Stimulated activated CD4-positive, alpha-beta T cell treated with anti-CD3 and anti-CD28 coated beads, TNF-alpha, amount 100 ng/mL, for 1 hour (primary cell): ENCODE data around the gene PEAK1.

ENCODE experiments used
- DNase-seq, 3 donors: peaks; one replicate each; pipeline ENCODE4 v3.0.0-alpha.2; 2020; ENCODE audit warnings: low read depth in 3 of 3, low spot score in 1 of 3

The PEAK1 gene

GRCh38 chr15:77143191-77143590, 276.7 kb downstream of the PEAK1 start:
- DNase-seq: no peak

GRCh38 chr15:77140220-77140619, 279.7 kb downstream of the PEAK1 start:
- no peak for DNase-seq

- no peak for DNase-seq
Measured at GRCh38 chr15:77139312-77139711, 280.6 kb downstream of the PEAK1 start.

GRCh38 chr15:77138167-77138522, 281.8 kb downstream of the PEAK1 start:
- no peak for DNase-seq

- DNase-seq: no peak
Measured at GRCh38 chr15:77135181-77135580, 284.7 kb downstream of the PEAK1 start.

GRCh38 chr15:77130315-77130930, 289.5 kb downstream of the PEAK1 start:
- no peak for DNase-seq

- DNase-seq: no peak
Measured at GRCh38 chr15:77127626-77128025, 292.3 kb downstream of the PEAK1 start.

- DNase-seq: no peak
Measured at GRCh38 chr15:77126529-77127326, 293.2 kb downstream of the PEAK1 start.

- DNase-seq: no peak
Measured at GRCh38 chr15:77123854-77124253, 296.1 kb downstream of the PEAK1 start.

GRCh38 chr15:77122576-77122975, 297.3 kb downstream of the PEAK1 start:
- DNase-seq: no peak

GRCh38 chr15:77121599-77121998, 298.3 kb downstream of the PEAK1 start:
- no peak for DNase-seq

GRCh38 chr15:77120576-77120975, 299.3 kb downstream of the PEAK1 start:
- no peak for DNase-seq

GRCh38 chr15:77119446-77119845, 300.5 kb downstream of the PEAK1 start:
- no peak for DNase-seq

GRCh38 chr15:77118882-77119321, 301.0 kb downstream of the PEAK1 start:
- no peak for DNase-seq

- no peak for DNase-seq
Measured at GRCh38 chr15:77115179-77115578, 304.7 kb downstream of the PEAK1 start.

- no peak for DNase-seq
Measured at GRCh38 chr15:77112838-77113504, 306.9 kb downstream of the PEAK1 start.

GRCh38 chr15:77111789-77112188, 308.1 kb downstream of the PEAK1 start:
- no peak for DNase-seq

GRCh38 chr15:77107531-77108355, 312.2 kb downstream of the PEAK1 start:
- DNase-seq: no peak

- DNase-seq: no peak
Measured at GRCh38 chr15:77107068-77107467, 312.8 kb downstream of the PEAK1 start.

GRCh38 chr15:77104155-77104554, 315.7 kb downstream of the PEAK1 start:
- no peak for DNase-seq

- DNase-seq: no peak
Measured at GRCh38 chr15:77099741-77100463, 320.0 kb downstream of the PEAK1 start.
